ENCODE data around the gene NOXA1.

Gene NOXA1

GRCh38 chr9:137432687-137433348 is 9.6 kb downstream of the NOXA1 start:
- H3K4me3 ChIP-seq (ENCODE audit: low read depth, low read length), result no peak overlapping the region
- TF ChIP-seq MYC (IDR thresholded peaks at IDR 0.05; ENCODE audit: low read depth, low read length) (no peak), CTCF (IDR thresholded peaks at IDR 0.05; ENCODE audit: low read depth, low read length) (no peak), MAX (IDR thresholded peaks at IDR 0.05; ENCODE audit: low read depth, low read length) (no peak), POLR2A (IDR thresholded peaks at IDR 0.05; ENCODE audit: extremely low read depth, insufficient read length) (no peak)
- no peak for DNase-seq (ENCODE audit: low read depth)

GRCh38 chr9:137433349-137433915 is 10.2 kb downstream of the NOXA1 start:
- DNase-seq (ENCODE audit: low read depth), result no peak
- H3K4me3 ChIP-seq (ENCODE audit: low read depth, low read length), result no peak overlapping the region
- TF ChIP-seq MAX (IDR thresholded peaks at IDR 0.05; ENCODE audit: low read depth, low read length) (no peak), CTCF (IDR thresholded peaks at IDR 0.05; ENCODE audit: low read depth, low read length) (no peak), MYC (IDR thresholded peaks at IDR 0.05; ENCODE audit: low read depth, low read length) (no peak), POLR2A (IDR thresholded peaks at IDR 0.05; ENCODE audit: extremely low read depth, insufficient read length) (no peak)

- H3K4me3 ChIP-seq (ENCODE audit: low read depth, low read length), result no peak overlapping the region
- DNase-seq (ENCODE audit: low read depth), result no peak
- TF ChIP-seq MYC (IDR thresholded peaks at IDR 0.05; ENCODE audit: low read depth, low read length) (no peak), CTCF (IDR thresholded peaks at IDR 0.05; ENCODE audit: low read depth, low read length) (no peak), MAX (IDR thresholded peaks at IDR 0.05; ENCODE audit: low read depth, low read length) (no peak), POLR2A (IDR thresholded peaks at IDR 0.05; ENCODE audit: extremely low read depth, insufficient read length) (no peak)
Measured at GRCh38 chr9:137433916-137434431, 10.8 kb downstream of the NOXA1 start.

- no peak for TF ChIP-seq MYC (IDR thresholded peaks at IDR 0.05; ENCODE audit: low read depth, low read length)
- no peak for TF ChIP-seq CTCF (IDR thresholded peaks at IDR 0.05; ENCODE audit: low read depth, low read length)
- TF ChIP-seq MAX (IDR thresholded peaks at IDR 0.05; ENCODE audit: low read depth, low read length), result no peak
- TF ChIP-seq POLR2A (IDR thresholded peaks at IDR 0.05; ENCODE audit: extremely low read depth, insufficient read length), result no peak
- DNase-seq (ENCODE audit: low read depth), result no peak
- no peak overlapping the region for H3K4me3 ChIP-seq (ENCODE audit: low read depth, low read length)
Measured at GRCh38 chr9:137434498-137435380, 11.5 kb downstream of the NOXA1 start.

- TF ChIP-seq MAX (IDR thresholded peaks at IDR 0.05; ENCODE audit: low read depth, low read length) (no peak), CTCF (IDR thresholded peaks at IDR 0.05; ENCODE audit: low read depth, low read length) (no peak), MYC (IDR thresholded peaks at IDR 0.05; ENCODE audit: low read depth, low read length) (no peak), POLR2A (IDR thresholded peaks at IDR 0.05; ENCODE audit: extremely low read depth, insufficient read length) (no peak)
- DNase-seq (ENCODE audit: low read depth), result no peak
Measured at GRCh38 chr9:137435381-137435891, 12.2 kb downstream of the NOXA1 start.

More at GRCh38 chr9:137435381-137435891, 12.2 kb downstream of the NOXA1 start:
- H3K4me3 ChIP-seq (ENCODE audit: low read depth, low read length), result no peak overlapping the region
